Measurements from ENCODE around the gene CDH6.

CDH6 gene

DNA sequence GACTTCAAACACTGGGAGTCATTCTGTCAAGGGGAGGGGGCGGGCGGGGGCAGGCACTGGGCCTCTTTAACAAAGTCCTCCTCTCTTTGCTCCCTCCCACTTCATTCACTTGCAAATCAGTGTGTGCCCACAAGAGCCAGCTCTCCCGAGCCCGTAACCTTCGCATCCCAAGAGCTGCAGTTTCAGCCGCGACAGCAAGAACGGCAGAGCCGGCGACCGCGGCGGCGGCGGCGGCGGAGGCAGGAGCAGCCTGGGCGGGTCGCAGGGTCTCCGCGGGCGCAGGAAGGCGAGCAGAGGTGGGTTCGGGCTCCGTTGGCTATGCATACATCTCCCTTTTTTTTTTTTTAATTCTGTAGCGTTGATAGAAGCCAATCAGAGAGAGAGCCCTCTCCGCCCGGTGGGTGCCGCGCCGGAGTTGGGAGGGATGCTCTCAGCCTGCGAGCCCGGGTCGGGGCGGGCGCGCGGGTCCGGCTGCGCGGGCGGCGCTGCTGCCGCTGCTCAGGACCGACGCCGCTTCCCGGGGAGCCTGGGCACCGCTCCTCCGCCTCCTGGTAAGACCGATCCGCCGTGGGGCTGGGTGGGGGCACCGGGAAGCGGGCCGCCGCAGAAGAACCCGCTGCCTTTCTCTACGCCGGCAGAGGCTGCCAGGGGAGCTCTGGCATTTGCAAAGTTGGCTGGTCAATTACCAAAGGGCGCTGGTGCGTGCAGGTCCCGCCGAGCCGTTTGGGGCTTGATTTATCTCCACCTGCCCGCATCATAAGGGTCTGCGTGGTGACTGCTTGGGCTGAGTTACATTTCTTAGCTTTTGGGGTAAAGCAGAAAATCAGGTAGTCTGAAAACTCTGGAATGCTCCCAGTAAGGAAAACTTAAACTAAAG, at the start of gene CDH6:
CDH6 (plus strand) TSS at position 96 of the 877 bp plus-strand sequence. CDS start 73,788 bp downstream, outside the sequence.
- peak; percentile 16 for DNase-seq

DNA sequence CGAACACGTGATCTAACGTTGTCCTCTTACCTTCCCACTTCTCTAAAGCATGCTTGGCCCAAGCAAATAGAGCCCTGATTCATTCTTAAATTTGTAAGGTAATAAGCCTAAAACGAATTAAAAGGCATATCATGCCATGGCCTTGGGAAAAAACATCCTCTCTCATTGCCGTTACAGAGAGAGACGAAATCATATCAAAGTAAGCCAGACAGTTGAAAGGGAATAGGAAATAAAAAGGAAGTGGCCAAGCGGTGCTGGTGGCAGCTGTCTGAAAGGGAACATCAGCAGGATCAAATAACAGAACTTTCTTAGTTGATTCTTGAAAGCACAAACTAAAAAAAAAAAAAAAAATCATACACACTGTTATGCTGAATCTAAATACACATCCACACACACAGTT, 49.1 kb upstream of the CDH6 start:
- DNase-seq, result no peak

DNA sequence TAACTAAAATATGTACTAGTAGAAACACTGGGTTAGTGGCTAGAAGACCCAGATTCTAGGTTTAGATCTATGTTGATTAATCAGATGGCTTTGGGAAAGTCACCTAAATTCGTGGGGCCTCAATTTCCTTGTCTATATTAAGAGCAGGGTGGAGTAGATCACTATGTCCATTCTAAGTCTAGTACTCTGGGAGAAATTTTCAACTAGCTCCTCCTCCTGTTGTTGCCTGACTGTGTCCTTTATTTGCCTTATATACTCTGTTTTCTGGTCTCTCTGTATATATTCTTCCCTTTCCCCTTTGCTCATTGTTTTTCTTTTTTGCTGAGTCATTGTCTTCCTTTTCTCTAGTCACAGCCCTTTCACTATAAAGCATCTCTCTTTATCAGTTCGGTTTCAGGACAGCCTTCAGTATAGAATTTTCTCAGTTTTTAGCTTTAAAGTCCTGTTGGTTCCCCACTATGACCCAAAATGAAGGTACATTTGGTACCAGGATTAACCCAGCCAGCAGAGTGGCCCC, 44.5 kb upstream of the CDH6 start:
- no peak for DNase-seq

DNA sequence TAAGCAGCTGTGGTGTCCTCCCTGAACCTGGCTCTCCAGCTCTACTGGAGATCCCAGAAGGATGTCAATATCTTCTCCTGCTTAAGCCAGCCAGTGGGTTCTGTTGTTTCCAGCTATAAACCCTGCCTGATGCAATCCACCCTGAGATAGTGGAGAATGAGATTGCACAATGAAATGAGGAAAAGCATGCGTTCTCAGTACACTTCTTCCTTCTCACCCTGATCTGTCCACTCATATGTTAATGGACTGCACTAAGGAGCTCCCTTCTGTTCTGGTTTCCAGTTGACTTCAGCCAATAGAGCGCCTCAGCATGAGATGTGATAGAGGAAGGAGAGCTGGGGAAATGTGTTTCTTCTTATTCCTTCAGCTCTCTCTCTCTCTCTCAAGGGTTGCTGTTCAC, 40.0 kb upstream of the CDH6 start:
- no peak for DNase-seq

DNA sequence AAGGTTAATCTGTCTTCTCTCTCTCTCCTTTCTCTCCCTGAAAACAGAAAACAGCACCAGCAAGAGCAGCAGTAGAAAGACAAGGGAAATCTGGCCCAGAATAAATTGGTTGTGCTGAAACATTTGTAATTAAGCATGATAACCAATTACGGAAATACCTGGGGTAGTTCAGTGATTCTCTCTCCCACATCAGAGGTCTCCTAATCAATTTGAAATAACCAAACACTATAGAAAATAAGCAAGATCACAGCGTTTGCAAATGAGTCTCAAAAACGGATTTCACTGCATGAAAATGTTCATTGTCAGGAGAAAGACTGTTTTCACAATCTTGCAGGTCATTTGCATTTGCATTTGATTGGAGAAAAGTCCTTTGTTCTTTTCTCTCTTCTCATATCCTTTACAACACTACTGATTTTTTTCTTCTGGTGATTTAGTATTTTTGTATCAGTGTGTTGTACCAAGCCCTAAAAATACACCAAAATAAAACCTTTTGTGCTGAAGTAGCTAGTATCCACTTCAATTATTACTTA, 36.8 kb upstream of the CDH6 start:
- DNase-seq, result no peak

DNA sequence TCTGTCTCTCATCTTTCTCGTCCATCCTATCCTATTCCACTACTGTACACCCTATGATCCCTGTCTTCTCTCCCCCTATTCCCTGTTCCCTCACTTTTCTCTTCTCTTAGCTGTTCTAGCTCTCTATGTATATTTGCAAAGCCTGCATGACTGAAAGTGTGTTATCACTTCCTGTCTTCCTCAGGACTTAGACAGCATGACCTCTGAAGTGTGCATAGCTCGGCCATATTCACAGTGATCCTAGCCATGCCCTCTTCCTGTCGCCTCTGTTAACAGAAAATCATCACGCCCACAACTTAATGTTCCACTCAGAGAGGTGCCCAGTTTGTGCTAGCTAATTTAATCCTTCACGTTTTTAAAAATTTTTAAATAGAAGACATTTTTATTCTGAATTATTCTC, 35.8 kb upstream of the CDH6 start:
- no peak for DNase-seq

DNA sequence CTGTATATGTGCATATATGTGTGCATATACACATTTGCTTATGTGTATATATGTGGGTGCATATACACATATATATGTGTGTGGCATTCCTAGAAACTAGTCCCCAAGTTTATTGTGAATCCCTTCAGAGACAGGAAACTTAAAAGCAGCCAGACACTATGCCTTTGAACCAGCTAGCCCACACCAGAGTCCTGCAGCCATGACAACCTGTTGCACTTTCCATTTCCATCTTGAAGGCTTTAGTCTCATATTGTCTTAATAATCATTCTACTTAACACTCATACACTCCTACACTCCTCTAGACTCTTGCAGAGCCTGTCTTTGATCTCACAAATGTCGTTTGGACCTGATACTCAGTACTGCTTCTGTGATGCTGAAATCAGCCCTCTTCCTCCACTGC, 34.8 kb upstream of the CDH6 start:
- no peak for DNase-seq

DNA sequence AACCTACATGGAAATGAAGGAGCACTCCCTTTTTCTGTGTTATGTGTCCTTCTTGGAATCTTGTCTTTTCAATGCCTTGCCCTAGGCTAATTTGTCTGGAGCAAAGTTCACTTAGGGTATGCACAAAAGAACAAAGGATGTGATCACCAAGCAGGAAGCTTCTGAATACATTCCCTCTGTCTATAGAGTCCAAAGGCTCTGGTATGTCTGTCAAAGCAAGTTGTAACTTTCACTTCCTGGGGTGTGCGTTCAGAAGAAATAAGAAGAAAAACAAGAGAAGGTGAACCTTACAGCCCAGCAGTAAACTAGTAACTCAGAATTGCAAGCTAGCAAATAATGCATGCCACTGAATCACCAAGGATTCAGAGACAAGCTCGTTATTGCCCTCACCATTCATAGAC, 31.7 kb upstream of the CDH6 start:
- no peak for DNase-seq

DNA sequence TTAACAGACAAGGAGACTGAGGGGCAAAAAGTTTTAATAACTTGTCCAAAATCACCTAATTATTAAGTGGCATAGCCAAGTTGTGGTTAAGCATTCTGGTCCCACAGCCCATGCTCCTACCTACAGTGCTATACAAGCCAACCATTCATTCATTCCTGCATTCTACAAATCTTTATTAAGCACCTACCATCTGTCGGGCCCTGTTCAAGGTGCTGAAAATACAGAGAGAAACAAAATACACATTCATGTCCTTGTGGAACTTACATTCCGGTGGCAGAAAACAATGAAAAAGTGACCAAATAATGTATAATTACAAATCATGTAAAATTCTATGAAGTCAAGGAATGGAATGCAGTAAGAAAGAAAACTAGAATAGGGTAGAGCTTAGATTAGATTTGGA, 27.8 kb upstream of the CDH6 start:
- DNase-seq, result no peak

DNA sequence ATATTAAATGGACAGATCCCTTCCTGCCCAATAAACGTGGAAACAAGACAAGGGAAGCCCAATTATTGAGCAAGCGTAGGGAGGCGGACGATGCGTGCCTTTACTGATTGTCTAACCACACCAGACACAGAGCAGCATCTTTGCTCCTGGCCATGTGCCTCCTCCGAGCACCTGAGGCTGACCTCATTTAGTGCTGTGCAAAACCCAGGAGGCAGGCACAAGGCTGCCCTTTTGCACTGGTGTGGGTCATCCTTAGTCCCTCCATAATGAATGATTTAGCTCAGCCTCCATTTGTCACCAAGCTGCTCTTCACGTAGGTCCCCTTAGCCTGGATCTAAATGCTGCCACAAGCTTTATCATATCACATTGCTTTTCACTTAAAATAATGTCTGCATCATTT, 24.1 kb upstream of the CDH6 start:
- no peak for DNase-seq

DNA sequence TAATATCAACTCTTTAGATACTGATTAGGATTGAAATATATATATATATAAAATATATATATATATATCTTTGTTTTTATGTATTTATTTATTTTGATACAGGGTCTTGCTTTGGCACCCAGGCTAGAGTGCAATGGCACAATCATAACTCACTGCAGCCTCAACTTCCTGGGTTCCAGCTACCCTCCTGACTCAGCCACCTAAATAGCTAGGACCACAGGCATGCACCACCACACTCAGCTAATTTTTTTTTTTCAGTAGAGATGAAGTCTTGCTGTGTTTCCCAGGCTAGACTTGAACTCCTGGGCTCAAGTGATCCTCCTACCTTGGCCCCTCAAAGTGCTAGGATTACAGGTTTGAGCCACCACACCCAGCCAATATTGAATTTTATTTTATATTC, 20.6 kb upstream of the CDH6 start:
- DNase-seq, result no peak

DNA sequence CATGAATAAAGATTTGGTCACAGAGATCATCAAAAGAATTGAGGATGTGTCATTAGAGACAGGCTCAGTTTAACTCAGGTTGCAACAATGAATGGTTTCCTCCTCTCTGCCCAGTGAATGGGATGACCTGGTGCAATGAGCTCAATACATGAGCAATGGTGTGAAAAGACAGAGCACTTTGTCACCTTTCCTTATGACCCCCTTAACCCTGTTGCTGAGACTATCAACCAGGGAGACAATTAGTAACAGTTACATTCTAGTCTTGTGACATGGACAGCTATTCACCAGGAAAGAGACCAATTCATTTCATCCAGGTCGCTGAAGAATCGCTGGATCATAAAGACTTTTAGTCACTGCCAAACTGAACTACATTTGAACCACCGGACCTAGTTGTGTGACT, 19.9 kb upstream of the CDH6 start:
- no peak for DNase-seq

DNA sequence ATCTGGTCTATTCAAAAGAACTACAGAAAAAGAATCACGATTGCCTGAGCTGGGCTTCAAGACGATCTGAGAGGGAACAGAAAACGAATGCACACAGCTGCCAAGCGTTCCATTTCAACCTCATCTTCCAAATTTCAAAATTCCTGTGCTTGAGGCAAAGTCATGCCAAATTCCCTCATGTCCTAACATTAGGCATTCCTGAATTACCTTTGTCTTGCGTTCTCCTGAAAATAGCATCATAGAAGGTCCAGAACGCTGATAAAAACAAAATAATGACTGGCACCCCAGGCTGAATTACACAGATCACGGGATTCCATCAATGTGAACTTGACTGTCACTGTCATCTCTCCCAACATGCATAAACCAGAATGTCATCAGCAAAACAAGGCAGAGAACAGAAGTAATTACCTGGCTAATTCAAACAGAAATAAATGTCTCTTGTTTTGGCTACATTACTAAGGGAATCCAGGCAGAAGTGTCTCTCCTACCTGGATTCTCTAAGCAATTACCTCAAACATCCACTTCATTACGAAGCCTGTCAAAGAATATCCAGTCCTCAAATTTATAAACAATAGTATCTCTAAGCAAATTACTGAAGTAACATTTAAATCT, 12.0 kb upstream of the CDH6 start:
- DNase-seq, result no peak

DNA sequence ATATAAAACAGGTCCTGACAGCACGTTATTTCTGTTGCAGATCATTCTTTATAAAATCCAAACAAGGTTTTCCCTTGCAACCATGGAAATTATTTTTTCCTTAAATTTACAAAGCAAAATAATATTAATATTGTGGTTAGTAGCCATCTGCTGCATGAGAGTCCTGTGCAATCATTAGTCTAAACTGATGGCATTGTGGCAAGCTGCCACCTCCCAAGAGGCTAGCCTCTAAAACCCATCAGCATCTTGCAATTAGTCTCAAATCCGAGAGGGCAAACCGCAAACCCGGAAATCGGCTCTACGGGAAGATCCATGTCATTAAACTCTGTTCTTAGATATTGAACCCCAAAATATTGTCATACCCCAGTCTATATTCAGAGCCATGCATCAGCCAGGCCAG, 11.3 kb upstream of the CDH6 start:
- DNase-seq, result no peak

DNA sequence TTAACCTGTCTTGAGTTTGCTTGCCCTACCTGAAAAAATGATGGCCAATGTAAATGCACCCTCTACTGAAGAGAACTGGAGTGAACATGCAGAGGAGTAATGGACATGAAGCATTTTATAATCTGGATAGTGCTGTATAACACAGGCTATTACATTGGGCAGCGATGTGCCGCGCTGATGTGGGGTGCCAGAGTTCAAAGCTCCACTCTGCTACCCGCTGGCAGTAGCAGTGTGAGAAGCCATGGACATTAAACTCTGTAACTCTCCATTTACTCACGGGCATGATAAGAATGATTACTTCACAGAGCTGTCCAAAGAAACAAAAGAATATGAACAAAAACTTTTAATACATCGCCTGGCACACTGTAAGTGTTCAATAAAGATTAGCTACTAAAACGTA, 7.5 kb upstream of the CDH6 start:
- no peak for DNase-seq

DNA sequence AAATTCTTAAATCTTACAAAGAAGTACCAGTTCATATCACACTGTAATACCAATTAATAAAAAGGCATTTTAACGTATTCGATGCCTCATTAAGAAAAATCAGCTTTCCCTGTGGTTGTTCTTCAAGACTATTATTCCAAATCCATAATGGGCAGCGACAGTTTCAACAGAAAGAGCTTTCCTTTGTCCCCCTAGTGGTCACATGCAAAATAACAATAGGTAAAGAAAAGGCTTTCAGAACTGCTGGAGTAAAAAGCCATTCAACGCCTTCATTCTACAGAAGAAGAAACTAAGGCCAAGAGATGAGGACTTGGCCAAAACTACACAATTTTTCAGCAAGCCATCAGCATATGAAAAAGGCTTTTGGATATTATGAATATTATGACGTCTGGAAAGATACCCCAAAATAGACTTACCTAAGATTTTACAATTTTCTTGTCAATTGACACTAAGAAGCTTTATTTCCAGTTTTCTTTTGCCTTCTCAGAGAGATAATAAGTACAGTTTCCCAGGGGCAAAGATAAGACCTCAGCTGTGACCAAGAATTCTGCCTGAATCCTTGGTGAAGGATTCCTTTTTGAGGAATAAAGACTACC, 6.7 kb upstream of the CDH6 start:
- DNase-seq, result no peak

DNA sequence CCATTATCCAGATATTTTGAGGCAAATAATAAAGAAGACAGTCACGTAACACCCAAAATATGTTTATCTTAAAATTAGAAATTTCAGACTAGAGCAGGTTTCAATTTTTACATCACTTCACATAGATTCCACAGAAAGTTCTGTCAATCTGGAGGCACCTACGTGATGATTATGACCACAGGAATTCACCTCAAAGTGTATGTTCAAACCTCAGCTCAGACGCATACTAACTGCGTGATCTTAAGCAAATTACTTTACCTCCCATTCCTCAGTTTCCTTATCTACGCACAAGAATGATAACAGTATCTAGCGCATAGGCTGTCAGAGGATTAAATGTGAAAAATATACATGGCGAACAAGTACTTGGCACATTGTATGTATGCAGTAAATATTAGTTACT, 5.9 kb upstream of the CDH6 start:
- DNase-seq, result no peak

DNA sequence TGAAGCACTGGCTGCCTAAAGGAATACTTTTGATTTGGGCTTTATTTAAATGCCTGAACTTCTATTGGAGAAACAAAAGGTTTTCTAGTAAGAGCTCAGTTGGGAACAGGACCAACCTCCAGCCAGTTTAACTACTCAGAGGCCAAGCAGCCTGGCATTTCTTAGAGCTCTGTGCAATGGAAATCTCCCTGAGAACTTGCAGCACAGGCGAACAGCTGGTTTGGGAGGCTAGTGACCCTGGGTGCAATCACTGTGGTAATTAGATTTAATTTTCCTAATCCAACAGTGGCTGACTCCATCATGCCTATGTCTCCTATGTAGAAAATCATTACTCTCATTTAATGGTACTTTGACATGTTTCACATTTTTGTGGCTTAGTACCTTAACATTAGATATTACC, 1.0 kb upstream of the CDH6 start:
- no peak for DNase-seq

DNA sequence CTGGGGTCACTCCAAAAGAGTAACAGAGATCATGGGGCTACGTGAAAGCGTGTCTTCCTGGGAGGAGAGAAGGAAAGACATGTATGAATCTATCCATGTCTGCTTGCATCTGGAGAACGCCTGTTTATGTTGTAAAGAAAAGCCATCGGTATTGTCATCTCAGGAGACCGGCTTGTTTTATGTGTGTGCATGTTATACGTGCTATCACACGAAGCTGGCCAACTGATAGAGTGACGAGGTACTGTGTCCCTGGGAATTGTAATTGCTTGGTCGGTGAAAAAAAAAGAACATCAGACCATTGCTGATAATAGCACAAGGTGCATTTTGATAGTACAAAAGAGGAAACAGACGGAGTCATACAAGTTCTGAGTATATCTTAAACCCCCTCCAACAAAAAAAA, 370 bp upstream of the CDH6 start:
- DNase-seq, result no peak

DNA sequence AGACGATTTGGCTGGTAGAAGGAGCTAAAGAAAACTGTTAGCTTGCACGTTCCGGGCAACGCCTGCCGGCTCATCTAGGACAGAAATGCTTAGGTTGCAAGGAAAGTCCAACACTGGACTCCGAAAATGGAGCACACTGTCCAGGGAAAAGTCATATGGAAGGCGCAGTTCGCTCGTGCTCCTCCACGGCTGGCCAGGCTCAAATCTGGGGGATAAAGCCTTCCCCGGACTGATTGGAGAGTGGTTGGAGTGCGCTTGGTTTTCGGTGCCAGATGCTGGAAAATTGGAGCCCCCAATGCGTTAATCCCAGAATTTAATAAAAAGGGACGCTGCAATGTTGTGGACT, 955 bp downstream of the CDH6 start:
- DNase-seq, result no peak

DNA sequence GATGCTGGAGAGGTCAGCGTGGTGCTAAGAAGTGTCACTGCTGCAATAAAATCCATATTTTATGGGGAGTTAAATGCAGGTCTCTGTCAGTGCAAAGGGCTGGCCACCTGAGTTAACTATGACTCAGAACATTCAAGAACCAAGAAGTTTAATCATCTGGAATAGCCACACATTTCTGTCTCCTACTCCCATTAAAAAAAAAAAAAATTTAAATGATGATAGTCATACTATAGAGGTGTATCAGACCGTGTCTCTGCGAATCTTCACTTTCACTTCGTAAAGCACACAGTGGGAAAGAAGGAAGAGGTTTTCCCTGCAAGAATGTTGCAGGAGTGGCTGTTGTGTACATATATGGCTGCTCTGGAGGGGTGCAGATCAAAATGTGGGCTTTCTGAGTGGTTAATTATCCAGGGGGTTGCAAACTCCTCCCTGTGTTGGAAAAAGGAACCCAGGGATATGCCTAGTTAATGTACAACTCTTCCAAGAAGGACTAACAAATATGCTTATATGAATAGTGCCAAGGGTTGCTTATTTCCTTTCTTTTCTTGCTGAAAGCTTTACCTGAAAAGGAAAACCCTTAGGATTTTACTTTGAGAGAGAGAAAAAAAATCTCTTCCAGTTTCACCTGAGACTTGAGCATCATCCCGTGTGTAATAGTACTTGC, 1.5 kb downstream of the CDH6 start:
- no peak for DNase-seq

DNA sequence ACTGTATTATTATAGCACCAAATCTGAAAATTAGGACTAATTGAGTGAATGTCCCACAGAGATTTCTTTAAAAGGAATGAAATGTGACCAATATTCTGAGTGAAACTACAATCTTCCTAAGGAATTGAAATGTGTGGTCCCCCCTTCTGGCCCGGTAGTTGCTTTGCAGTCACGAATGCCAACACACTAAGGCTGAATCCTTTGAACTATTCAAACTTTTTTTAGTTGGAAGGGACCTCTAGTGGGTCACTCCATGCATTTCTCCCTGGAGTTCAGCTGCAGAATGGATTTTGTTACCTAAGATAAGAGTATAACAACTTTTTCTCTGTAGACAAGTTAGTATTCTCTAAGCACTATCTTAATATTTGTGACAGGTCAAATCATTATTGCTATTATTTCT, 2.8 kb downstream of the CDH6 start:
- DNase-seq, result no peak

DNA sequence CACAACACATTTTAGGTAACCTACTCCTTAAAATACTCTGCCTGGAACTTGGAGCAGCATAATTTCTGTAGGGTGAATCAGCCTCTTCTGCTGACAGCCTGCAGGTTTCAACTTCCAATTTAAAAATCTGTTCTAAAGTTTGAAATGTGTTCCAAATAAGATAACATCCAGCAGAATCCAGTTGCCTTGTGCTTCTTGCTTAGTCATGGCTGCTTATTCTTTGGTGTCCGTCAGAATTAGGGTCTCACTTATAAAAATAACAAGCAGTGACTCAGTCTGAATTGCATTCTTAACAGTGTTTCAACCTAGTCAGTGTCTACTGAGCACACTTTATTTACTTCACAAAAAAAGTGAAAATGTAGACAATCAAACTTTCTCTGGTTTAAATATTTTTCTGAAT, 3.7 kb downstream of the CDH6 start:
- DNase-seq, result no peak

DNA sequence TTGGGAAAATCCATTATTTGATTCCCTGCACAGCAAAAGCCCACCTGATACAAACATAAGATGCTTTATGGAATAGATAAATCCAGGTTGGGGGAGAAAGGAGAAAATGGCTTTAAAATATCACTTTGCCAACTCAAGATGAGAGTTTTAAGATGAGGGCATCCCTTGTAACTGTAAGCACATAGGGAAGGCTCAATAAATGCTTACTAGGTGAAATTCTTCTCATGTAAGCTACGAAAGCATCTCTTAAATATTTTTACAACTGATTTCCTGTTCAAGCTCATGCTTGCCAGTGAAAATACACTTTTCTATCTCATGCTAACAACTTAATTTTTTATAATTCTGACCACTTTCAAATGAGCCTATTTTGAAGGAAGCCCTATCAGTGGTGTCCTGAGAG, 11.5 kb downstream of the CDH6 start:
- DNase-seq, result no peak

All from DMS79 treated with DMSO at 0.1 percent for 48 hours (cell line).